Activated naive CD4-positive, alpha-beta T cell treated with Interleukin-2 at 50 U/mL for 16 hours (primary cell): ENCODE results near the gene GAL.

Experiments used
- DNase-seq: peaks from one replicate; pipeline ENCODE4 v3.0.0-alpha.2; 2020

GAL gene

DNA sequence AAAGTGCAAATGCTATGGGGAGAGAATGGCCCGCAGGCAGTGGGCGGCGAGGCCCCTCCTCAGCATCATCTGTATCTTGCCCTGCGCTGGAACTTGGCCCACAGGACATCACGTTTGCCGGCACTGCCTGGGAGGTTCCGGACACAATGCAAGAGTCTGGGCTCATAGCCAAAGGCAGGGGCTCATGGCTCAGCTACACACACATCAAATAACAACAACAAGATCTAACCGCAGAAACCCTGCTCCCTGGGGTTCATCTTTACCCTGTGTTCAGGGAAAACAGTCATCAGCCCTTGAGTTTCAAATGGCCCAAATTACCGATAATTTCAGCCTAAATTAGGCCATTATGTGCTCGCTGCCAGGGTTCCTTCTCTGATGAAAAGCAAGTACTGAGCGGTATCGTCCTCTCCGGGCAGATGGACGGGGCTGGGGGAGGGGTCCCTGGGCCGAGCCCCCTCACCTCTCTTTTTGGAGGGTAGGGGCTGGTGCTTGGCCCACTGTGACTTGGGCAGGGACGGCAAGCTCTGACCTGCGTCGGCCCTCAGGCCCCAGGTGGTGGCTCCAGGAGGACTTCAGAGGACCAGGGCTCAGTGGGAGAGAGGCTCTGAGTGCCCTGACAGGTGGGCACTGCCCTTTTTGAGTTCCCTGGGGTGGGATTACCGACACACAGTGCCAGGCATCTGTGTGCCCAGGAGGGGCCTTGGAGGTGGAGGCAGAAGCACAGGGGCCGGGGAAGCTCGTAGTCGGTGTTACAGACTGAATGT is 25.0 kb upstream of the GAL start:
- DNase-seq: no peak

DNA sequence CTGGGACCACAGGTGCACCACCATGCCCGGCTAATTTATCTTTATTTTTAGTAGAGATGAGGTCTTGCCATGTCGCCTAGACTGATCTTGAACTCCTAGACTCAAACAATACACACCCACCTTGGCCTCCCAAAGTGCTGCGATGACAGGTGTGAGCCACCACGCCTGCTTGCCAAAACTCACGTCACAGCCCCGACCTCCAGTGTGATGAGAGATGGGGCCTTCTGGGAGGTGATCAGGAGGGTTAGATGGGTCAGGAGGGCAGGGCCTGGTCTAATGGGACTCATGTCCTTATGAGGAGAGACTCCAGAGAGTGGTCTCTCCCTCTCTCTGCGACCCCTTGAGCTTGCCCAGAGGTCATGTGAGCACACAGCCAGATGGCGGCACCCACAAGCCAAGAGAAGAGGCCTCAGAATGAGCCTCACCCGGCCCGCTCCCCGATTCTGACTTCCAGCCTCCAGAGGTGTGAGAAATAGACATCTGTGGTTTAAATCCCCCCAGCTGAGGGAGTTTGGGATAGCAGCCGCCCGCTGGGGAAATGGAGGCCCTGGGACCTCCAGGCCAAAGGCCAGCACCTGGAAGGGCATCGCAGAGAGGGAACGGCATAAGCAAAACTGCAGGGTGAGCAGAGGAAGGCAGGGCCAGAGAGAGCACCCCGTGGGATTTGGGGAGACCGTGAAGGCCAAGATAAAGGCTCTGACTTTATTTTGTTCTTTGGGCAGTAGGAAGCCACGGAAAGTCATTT is 24.1 kb upstream of the GAL start:
- DNase-seq: no peak

DNA sequence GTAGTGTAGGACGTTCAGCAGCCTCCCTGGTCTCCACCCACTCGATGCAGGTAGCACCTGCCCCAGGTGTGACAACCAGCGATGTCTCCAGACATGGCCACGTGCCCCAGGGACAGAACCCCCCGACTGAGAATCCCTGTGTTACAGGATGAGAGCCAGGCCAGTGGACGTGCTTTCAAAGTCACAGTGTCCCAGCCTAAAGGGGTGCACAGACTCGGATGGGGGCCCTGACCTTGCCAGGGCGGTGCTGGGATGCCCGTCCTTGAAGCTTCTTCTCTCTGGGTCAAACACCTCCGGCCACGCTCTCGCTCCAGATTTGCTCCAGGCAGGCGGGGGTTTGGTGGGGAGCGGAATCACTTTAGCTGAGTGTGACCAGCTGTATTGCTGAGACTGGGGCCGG is 23.3 kb upstream of the GAL start:
- DNase-seq: no peak

DNA sequence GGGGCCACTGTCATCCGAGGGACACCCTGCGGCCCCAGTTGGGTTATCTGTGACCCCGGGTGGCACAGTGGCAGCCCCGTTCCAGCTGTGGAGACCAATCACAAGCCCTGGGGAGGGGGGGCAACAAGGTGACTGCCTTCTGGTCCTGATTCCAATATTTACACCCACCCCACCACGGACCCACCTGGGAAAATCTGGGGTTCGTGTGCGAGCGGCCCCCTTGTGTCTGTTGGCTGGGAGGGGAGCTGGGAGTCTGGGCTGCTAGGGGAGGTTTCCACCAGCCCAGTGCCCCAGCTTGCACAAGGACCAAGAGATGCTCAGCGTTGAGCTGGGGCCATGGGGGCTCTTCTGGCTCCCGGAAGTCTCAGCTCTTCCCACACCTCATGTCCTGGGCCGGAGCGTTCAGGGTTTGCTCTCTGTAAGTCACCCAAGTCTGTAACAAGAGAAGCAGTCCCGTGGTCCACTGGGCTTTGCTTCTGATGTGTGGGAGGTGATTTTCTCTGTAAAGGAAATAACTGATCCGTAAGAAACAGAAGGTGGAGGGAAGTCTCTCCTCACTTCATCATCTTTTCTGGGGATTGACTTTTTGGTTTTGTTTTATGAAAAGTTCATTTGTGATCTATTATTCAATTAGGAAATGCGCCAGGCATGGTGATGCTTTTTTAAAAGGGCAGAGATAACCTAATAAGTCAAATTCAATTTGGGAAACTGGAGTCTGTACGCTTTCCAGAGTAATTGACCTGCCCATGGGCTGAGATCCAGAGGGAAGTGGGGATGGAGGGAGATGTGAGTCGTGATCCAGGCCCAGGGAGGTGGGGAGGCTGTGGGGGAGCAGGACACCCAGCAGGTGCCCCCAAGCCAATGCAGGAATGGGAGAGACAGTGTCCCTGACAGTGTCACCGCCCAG is 22.4 kb upstream of the GAL start:
- DNase-seq: no peak

DNA sequence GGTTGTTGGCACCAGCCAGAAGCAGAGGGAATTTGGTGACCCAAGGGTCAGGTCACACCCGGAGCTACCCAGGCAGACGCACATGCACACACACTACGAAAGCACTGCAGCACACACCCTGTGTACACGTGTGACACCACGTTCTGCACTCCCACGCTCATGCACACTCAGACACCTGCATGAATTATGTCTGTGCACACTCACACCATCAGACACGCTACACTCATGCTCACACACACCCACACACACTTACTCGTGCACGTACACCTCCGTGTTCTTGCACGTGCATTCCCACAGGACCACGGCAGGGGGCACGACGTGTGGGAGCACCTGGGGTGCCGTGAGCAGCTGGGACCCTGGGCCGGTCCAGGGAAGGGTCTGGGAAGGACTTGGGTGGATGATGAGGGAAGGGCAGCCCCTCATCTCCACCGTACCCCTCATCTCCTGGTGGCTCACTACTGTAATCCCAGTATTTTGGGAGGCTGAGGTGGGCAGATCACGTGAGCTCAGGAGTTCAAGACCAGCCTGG is 20.8 kb upstream of the GAL start:
- DNase-seq: no peak

DNA sequence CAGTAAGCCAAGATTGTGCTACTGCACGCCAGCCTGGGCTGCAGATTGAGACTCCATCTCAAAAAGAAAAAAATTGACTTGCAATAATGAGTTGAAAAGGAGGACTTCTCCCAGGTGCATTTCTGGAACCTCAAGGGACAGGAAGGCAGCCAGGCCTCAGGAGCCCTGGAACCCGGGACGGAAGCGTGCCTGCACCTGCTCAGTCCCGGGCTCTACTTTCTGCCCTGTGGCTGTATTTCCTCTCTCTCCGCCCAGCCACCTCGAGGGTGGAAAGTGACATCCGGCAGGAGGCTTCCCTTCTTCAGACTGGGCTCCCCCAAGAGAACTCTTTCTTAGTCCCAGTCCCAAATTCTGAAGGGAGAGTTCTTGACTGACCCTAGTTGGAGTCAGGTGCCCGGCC is 20.2 kb upstream of the GAL start:
- no peak for DNase-seq

DNA sequence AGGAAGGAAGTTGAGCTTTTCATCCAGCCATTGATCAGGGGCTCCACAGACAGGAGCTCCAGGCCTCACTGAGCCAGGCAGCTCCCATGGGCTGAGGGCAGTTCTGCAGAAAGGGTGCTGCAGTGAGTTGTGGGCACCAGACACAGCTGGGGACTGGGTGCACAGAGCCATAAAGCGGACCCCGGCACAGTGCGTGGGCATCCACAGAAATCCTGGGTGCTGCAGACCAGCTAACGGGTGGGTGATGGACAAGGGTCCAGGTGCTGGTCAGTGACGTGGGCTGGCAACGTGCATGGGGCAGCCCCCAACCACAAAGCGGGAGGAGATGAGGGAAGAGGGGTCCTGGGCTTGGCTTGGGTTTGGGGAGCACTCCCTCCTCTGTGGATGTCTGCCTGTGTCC is 19.4 kb upstream of the GAL start:
- no peak for DNase-seq

DNA sequence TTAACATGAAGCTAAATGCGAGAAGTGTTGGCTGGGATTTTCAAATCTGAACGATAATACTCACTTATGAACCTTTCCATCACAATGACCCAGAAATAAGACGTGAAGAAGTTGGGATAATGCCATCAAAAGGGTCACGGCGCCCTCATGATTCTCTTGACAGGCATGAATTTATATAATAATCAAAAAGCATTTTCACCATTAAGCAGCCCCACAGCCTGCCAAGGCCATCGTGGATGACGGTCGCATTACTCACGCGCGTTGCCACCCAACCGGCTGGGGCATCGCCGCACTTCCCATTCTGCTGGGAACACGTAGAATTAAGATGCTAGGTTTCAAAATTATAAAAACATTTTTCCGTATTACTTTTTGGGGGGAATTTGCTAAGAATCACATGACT is 18.9 kb upstream of the GAL start:
- DNase-seq: no peak

DNA sequence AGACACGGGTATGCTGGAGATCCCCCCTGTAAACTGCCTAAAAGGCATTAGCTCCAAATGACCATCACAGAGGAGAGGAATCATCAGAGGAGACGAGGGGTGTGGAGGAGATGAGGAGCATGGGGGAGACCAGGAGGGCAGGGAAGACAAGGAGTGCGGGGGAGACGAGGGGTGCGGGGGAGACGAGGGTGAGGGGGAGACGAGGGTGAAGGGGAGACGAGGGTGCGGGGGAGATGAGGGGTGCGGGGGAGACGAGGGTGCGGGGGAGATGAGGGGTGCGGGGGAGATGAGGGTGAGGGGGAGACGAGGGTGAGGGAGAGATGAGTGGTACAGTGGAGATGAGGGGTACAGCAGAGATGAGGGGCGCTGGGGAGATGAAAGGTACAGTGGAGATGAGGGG is 17.5 kb upstream of the GAL start:
- DNase-seq: no peak

DNA sequence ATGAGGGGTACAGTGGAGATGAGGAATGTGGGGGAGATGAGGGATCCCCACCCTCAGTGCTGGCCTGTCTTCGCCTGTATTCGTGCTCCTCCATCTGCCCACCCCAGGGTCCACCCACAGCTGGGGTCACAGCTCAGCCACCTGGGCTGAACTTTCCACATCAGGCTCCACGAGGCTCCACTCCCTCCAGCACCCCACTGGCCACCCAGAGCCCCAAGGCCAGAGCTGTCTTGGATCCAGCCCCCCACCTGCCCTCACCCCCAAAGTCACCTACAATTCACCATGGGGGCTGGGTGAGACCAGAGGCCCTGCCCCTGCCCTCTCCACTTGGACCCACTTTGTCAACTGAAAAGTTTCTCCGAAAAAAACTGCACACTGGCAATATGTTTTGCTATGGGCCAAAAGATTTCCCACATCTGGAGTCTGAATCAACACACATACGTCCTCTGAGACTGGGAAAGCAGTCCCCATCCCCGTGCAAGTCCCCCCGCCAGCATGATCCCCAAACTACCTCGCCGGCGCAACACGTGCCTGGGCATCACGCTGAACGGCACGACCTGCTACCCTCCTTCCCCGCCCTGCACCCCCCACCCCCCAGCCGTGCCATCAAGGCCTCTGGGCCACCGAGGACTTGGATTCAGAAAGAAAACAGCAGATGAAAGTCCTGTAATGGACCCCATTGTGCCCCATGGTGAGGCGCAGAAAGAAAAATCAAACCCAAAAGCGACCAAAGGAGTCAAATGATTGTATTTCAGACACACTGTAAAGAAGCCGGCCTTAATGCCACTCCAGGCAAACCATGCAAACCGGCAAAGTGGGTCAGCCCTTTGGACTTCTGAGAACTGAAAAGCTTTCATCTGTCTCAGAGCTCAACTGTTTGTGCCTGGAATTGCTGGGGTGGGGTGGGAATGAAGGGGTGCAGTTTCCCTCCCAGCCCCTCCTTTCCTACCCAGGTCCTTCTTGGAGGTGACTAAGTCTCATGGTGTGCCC is 16.5 kb upstream of the GAL start:
- no peak for DNase-seq

DNA sequence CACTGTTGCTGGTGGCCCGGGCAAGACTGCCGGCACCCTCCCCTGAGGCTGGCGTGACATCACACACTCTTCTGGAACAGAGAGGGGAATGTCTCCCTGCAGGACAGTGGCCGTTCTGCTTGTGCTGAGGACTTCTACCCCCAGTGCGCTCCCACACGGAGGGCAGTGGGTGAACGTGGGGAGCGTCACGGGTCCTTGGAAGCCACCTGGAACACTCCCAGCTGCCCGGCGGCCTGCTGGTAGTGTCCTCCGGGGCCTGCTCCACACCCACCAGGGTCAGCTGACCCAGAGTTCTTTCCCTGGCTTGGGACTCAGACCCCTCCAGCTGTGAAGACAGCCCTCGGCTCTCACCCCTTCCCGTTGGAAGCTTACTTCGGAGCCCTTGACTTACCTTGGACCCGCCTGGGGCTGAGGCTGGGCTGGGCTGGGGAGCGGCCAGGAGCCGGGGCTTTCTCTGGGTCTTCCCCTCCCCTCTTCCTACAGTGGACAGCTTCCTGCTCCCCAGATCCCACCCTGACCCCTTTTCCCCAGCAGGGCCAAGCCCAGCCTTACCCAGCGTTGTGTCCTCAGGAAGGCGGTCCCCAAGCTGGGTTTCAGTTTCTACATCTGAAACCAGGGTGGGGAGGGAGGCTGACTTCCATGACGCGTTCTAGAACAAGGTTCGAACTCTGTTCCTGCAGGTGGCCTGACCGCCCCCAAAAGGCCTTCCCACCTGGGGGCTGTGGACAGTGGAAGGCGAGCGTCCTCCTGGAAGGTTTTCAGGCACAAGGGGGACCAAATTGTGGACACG is 14.8 kb upstream of the GAL start:
- no peak for DNase-seq

DNA sequence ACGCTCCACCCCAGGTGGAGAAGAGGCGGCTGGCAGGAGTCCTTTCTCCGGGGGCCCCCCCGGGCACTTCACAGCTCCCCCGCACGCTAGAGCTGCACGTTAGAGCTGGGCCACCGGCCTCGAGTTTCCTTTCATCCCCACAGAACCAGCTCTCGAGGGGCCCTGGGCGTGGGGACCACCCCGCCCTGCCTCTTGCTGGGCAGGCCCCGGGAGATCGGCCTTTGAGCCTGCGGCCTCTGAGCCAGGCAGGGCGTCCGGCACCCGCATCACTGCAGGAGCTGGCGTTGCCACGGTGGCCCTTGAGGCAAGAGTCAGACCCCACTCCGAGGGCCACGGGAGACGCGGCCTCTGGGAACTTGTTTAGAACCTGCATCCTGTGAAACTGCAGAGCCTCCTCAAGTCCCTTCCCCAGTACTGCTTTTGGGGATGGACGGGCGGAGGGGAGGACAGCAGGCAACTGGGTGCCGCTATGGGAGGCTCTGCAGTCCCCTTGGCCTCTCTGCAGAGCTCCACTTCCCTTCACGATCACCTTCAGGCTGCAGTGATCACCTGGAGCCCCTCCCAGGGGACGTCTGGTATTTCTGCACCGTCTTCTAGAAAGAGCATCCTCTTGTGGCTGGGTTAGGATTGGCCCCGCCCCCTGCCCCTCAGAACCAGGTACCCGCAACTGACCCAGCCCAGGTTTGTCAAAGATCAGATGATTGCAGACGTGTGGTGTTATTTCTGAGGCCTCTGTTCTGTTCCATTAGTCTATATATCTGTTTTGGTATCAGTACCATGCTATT is 13.9 kb upstream of the GAL start:
- no peak for DNase-seq

DNA sequence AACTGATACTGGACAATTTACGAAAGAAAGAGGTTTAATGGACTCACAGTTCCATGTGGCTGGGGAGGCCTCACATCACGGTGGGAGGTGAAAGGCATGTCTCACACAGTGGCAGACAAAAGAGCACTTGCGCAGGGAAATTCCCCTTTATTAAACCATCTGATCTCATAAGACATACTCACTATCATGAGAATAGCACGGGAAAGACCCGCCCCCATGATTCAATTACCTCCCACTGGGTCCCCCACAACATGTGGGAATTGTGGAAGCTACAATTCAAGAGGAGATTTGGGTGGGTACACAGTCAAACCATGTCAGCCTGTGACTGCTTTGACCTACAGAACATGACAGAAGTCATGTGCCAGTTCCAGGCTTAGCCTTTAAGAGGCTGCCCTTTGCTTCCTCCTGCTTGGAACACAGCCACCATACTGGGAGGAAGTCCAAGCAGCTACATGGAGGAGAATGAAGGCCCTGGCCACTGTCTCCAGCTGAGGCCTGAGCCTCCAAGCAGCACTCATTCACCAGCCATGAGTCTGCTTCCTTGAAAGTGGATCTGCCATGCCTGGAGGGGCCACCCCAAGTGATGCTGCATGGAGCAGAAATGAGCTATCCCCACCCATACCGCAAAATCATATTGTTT is 10.9 kb upstream of the GAL start:
- DNase-seq: no peak

DNA sequence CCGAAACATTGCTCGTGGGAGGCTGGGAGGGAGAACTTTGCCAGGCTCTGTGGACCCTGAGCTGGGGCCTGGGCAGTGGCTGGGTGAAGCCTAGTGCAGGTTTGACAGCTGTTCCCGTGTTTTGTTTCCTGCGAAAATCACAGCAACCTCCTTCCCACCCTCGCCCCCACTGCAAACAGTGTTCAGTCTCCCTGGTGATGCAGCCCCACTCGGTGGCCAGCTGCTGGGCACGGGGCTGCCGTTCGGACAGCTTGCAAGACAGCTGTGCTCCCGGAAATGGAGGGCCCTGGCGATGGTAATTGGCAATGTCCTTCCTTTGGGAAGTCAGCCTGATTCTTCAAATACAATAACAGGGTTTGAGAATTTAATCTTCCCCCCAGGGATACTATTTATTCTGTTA is 10.4 kb upstream of the GAL start:
- DNase-seq: no peak

DNA sequence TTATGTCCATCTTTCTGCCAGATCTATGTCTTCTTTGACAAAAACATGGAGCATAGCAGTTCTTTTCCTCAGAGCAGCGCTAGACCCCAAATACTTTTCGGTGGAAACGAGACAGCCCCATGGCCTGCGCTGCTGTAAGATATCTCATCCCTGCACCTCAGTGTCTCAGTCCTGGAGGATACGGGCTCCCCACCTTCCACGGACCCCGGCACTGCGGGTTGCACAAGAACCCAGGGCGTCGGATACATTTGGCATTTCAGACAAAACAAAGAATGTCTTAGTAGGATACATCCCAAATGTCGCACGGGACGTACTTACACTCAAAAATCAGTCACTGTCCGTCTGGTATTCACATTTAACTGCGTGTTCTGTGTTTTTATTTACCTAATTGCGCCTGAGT is 9.9 kb upstream of the GAL start:
- DNase-seq: no peak

DNA sequence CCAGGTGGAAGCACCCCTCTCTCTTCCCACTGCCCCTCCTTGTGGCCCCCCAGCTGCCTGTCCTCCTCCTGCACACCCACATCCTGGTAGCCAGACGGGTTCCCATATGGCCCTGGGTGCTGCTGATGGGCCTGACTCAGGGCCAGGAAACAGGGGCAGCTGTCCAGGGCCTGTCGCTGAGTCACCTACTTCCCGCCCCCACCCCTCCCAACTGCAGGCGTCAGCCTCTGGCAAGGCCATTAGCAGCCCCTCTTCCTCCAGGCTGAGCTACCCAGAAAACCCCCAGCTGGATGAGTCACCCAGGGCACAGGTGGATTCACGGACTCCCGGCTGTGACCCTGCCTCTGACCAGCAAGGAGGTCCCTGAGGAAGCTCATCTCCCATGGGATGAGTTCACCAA is 6.9 kb upstream of the GAL start:
- no peak for DNase-seq

DNA sequence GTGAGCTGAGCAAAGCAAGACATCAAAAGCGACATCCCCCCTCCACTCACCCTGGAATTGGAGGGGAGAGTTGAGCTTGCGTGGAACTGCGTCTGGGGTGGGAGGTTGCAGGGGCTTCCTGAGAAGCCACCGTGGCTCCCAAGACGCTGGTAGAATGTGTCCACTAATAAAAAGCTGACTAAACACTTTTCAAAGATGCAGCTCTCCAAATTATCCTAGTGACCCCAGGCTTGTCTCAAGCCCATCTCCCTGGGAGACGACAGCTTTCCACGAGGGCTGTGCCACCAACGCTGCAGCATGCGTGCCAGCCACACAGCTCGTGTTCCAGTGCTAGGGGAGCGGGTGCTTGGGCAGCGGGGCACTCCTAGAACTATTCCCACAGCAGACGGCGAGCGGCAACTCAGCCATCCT is 6.3 kb upstream of the GAL start:
- DNase-seq: no peak

DNA sequence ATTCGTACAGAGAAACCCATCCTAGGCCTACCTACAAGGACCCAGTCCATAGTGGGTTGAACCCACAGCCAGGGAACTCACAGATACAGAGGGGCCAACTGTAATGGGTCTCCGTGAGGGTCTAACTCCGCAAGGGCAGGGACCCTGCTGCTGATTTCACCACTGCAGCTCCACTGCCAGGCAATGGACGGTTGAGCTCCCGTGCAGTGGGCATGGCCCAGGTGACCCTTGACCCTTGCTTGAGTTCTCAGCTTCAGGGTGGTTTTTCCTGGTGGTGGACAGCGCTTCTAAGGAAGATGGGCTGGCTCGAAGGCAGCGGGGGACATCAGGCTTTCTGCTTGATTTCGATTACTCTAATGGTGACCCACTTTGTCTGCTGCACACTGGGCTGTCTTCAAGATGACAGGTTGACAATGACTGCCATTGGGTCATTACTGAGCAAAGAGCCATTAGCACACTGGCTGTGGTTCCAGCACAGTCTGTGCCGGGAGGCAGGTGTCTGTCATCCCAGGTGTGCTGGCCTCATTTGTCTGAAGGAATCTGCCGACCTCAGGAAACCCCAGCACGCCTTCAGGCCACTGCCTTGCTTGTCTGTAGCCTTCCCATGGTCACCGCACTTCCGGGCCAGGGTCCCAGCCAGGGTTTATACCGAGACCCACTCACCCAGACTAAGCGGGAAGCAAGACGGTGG is 3.7 kb upstream of the GAL start:
- DNase-seq: no peak

DNA sequence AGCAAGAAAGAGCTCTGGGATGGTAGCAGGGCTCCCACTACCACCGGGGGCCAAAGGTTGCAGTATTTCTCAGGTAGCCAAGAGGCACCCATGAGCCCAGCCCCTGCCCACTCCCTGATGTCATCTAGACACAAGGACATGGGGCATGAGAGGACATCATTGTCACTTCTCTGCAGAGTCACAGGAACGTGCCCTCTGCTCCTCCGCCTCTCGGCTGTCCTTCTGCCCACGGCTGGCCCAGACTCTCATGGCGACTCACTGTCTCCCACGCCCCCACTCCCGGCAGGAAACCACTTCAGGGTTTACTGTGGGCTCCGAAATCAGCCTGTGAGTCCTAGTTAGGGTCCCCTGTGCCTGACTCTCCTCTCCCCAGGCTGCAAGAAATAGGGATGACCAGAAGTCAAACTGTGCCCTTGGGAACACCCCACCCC is 1.8 kb upstream of the GAL start:
- no peak for DNase-seq
